ENCODE results near the gene UNC5CL. TPM values are rescaled to one million over a fixed set of nuclear protein-coding genes. Genes with fewer than 3 reads are reported as not detected.

UNC5CL gene
- total and polyA plus RNA-seq, 2 donors (not counting 1 experiment from before 2014, with no cell fraction given) = 4.5 to 4.7 TPM

DNA sequence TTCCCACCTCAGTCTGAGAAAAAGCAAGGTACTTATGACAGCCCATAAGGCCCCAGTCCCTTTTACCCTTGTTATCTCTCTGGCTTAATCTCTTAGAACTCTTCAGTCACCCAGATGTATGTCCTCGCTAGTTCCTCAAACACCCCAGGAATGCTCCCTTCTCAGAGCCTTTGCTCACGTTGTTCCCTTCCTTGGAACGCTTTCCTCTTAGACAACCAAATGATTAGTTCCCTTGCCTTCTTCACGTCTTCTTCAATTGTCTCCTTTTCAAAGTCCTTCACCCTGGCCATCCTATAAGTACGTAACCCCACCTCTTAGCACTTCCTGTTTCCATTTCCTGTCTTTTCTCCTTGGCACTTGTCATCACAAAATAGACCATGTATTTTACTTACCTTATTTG is 12.9 kb upstream of the UNC5CL start:
- Histone ChIP-seq H3K79me2 (ENCODE audit: control insufficient read depth, insufficient read depth, low read length) (no peaks in the 10 kb centered on the region), H2AFZ (ENCODE audit: insufficient read depth, low read depth, low read length, poor library complexity, severe bottlenecking) (peak overlapping the region; percentile 60), H3K9ac (ENCODE audit: low read length) (peak overlapping the region; percentile 27), H3K4me1 (ENCODE audit: control insufficient read depth in 2 of 2, insufficient read depth in 2 of 2, low read length in 2 of 2) (peaks cover 16 to 20% of the 10 kb centered on the region in 2 donors), H3K36me3 (replicated peaks in 1 of 2; ENCODE audit: control extremely low read depth in 1 of 2, control insufficient read depth in 1 of 2, extremely low read depth in 1 of 2, insufficient read depth in 2 of 2, low read length in 1 of 2) (peaks cover 0 to 6% of the 10 kb centered on the region in 2 experiments), H3K27me3 (replicated peaks in 1 of 4; ENCODE audit: control extremely low read depth in 1 of 4, control insufficient read depth in 3 of 4, insufficient read depth in 4 of 4, low read length in 3 of 4) (no peaks in the 10 kb centered on the region), H3K4me3 (ENCODE audit: control extremely low read depth in 1 of 5, extremely low read depth in 1 of 5, insufficient read depth in 1 of 5, low read depth in 2 of 5, low read length in 4 of 5) (peak overlapping the region in 1 of 5 experiments; percentile 1), H4K20me1 (ENCODE audit: control insufficient read depth, insufficient read depth, low read length, poor library complexity, severe bottlenecking) (no peaks in the 10 kb centered on the region), H3K4me2 (replicated peaks; ENCODE audit: low read depth, low read length, poor library complexity, severe bottlenecking) (peak overlapping the region; percentile 60), H3K9me3 (ENCODE audit: control extremely low read depth in 1 of 3, control insufficient read depth in 2 of 3, insufficient read depth in 1 of 3, low read length in 2 of 3) (no peaks in the 10 kb centered on the region), H3K27ac (ENCODE audit: low read length in 2 of 2) (peak overlapping the region; percentile 35 to 67)
- Mint-ChIP-seq H3K27ac (peak overlapping the region; percentile 68), H3K27me3 (no peaks in the 10 kb centered on the region), H3K9me3 (ENCODE audit: insufficient read depth) (no peaks in the 10 kb centered on the region), H3K4me1 (peaks cover 21% of the 10 kb centered on the region), H3K4me3 (peak overlapping the region; percentile 24)
- ChIA-PET CTCF (interaction anchor here (2.2 kb wide), 1 partner anchor 12 kb away, joined by 8 read pairs; the partner anchor contains the start of gene UNC5CL), POLR2A (no interaction called here)
- DNase-seq (peak; percentile 57), ATAC-seq (ENCODE audit: low read depth) (peak; percentile 81)
- TF ChIP-seq, protein P1, sequence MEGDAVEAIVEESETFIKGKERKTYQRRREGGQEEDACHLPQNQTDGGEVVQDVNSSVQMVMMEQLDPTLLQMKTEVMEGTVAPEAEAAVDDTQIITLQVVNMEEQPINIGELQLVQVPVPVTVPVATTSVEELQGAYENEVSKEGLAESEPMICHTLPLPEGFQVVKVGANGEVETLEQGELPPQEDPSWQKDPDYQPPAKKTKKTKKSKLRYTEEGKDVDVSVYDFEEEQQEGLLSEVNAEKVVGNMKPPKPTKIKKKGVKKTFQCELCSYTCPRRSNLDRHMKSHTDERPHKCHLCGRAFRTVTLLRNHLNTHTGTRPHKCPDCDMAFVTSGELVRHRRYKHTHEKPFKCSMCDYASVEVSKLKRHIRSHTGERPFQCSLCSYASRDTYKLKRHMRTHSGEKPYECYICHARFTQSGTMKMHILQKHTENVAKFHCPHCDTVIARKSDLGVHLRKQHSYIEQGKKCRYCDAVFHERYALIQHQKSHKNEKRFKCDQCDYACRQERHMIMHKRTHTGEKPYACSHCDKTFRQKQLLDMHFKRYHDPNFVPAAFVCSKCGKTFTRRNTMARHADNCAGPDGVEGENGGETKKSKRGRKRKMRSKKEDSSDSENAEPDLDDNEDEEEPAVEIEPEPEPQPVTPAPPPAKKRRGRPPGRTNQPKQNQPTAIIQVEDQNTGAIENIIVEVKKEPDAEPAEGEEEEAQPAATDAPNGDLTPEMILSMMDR (IDR thresholded peaks at IDR 0.05) = no peak
- no peak for TF ChIP-seq EZH2 (IDR thresholded peaks at IDR 0.05; ENCODE audit: borderline replicate concordance, insufficient read depth, low read depth, low read length, poor library complexity, severe bottlenecking)
- intact Hi-C loops (cut with micrococcal nuclease) = no loop called here
- WGBS (ENCODE audit: insufficient coverage) = 53% methylated on average over 5 of the region's 5 CpGs

DNA sequence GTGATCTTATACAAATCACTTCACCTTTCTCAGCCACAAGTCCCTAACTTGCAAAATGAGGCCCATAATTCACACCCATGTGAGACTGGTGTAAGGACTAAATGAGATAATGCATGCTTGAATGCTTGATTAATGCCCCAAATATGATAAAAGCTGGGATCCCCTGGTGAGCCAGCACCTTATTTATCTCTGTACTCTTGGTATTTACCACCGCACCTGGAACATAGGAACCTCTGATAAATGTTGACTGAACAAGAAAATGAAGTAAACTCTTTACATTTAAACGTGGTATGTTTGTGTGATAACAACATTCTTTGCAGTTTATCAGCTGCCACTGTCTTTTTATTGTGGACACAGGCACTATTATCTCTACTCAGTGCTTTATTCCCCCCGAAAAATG is 11.5 kb upstream of the UNC5CL start:
- Histone ChIP-seq H3K79me2 (ENCODE audit: control insufficient read depth, insufficient read depth, low read length) (no peaks in the 10 kb centered on the region), H3K9me3 (ENCODE audit: control extremely low read depth in 1 of 3, control insufficient read depth in 2 of 3, insufficient read depth in 1 of 3, low read length in 2 of 3) (no peaks in the 10 kb centered on the region), H3K4me3 (ENCODE audit: control extremely low read depth in 1 of 5, extremely low read depth in 1 of 5, insufficient read depth in 1 of 5, low read depth in 2 of 5, low read length in 4 of 5) (no peak overlapping the region), H3K4me1 (ENCODE audit: control insufficient read depth in 2 of 2, insufficient read depth in 2 of 2, low read length in 2 of 2) (peaks cover 16 to 20% of the 10 kb centered on the region in 2 donors), H4K20me1 (ENCODE audit: control insufficient read depth, insufficient read depth, low read length, poor library complexity, severe bottlenecking) (no peaks in the 10 kb centered on the region), H3K4me2 (replicated peaks; ENCODE audit: low read depth, low read length, poor library complexity, severe bottlenecking) (no peak overlapping the region), H3K9ac (ENCODE audit: low read length) (no peak overlapping the region), H2AFZ (ENCODE audit: insufficient read depth, low read depth, low read length, poor library complexity, severe bottlenecking) (no peak overlapping the region), H3K27me3 (replicated peaks in 1 of 4; ENCODE audit: control extremely low read depth in 1 of 4, control insufficient read depth in 3 of 4, insufficient read depth in 4 of 4, low read length in 3 of 4) (no peaks in the 10 kb centered on the region), H3K36me3 (replicated peaks in 1 of 2; ENCODE audit: control extremely low read depth in 1 of 2, control insufficient read depth in 1 of 2, extremely low read depth in 1 of 2, insufficient read depth in 2 of 2, low read length in 1 of 2) (peaks cover 0 to 2% of the 10 kb centered on the region in 2 experiments), H3K27ac (ENCODE audit: low read length in 2 of 2) (no peak overlapping the region)
- Mint-ChIP-seq H3K4me3 (no peak overlapping the region), H3K27me3 (no peaks in the 10 kb centered on the region), H3K27ac (no peak overlapping the region), H3K4me1 (peaks cover 21% of the 10 kb centered on the region), H3K9me3 (ENCODE audit: insufficient read depth) (no peaks in the 10 kb centered on the region)
- WGBS (ENCODE audit: insufficient coverage) = 100% methylated on average over 1 of the region's 3 CpGs
- intact Hi-C loops (cut with micrococcal nuclease) = no loop called here
- ATAC-seq (ENCODE audit: low read depth) = no peak
- TF ChIP-seq, protein P1 (IDR thresholded peaks at IDR 0.05) = no peak
- no peak for TF ChIP-seq EZH2 (IDR thresholded peaks at IDR 0.05; ENCODE audit: borderline replicate concordance, insufficient read depth, low read depth, low read length, poor library complexity, severe bottlenecking)
- no peak for DNase-seq
- ChIA-PET POLR2A (no interaction called here), CTCF (no interaction called here)
